GM18873 (cell line): ENCODE measurements around the gene RAD51B.
A peak's percentile ranks its signal among the peaks of the same experiment; 100 is the strongest.

Source experiments
- ATAC-seq: cut with Tn5 transposase; IDR thresholded peaks from one replicate; pipeline ENCODE4 v1.9.1; 2021; ENCODE audit warnings: mild to moderate bottlenecking, moderate library complexity, moderate number of reproducible peaks; ENCODE audit not compliant: unreplicated experiment, low FRiP score

RAD51B gene

GRCh38 chr14:68724914-68725313, 905.3 kb downstream of the RAD51B start:
- ATAC-seq = no peak

GRCh38 chr14:68726093-68726695, 906.6 kb downstream of the RAD51B start:
- no peak for ATAC-seq

DNA sequence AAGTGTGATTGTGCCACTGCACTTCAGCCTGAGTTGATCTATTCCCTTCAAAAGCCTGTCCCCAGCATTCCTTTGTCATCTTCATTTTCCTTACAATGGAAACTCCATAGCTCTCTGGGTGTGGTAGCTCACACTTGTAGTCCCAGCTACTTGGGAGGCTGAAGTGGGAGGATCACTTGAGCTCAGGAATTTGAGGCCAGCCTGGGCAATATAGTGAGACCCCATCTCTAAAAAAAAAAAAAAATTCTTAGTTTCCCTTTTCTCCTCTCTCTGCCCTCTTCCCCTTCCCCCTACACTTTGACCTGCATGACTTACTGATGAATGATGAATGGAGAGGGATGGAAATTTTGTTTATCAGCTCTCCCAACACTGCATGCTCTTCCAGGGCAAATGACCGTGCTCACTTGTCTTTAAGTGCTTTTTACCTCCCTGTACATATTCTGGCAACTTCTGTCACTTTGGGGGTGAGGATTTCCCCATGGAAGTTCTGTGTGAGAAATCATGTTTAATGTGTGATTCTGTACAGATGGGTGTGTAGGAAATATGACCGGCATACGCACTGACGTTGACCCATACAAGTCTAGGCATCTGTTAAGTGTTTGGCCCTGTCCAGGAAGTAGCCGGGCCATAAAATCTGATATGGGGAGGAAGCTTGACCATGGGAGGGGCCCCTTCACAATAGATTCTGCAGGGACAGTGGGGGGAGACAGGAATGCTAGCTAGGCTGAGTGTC, 907.9 kb downstream of the RAD51B start:
- no peak for ATAC-seq

DNA sequence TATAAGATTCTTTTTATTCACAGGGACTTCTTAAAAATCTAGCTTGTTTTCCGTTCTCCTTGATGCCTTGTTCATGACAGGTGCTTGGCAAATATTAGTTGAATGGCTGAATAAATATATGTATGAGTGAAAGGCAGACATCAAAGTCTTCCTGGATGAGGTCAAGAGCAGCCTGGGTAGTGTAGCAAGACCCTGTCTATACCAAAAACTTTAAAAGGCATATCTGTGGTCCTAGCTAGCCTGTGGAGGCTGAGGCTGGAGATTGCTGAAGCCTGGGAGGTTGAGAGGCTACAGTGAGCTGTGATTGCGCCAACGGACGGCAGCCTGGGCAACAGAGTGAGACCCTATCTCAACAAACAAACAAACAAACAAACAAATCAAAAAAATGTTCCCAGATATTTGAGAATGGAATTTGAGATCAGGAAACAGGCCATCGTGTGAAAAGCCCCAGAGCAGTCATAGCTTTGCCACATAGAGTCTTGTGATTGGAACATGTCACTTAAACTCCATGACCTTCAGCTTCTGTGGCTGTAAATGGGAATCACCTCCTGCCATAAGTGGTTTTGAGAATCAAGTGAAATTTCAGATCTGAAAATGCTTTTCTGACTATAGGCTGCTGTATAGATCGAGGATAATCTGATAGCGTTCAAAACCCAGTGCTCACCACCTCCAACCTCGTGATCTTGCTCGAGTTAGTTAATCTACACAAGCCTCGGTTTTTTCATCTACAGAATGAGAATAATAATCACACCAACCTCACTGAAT, 908.9 kb downstream of the RAD51B start:
- no peak for ATAC-seq

DNA sequence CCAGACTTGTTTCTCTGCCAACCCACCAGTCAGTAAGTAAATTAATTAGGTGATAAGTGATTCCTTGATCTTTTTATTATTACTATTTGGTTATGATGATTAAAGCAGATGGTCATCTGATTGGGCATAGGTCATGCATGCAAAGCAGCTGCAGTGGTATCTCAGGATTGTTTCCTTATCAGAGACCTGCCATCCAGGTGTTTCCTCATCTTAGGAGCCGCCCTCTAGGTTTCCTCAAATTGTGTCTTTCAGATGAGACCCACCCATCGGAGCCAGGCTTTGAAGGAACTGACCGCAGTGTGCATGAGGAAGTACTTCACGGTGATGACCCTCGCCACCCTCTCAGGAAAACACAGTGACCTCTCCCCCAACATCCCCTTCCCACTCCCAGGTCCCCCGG, 910.0 kb downstream of the RAD51B start:
- ATAC-seq = no peak

DNA sequence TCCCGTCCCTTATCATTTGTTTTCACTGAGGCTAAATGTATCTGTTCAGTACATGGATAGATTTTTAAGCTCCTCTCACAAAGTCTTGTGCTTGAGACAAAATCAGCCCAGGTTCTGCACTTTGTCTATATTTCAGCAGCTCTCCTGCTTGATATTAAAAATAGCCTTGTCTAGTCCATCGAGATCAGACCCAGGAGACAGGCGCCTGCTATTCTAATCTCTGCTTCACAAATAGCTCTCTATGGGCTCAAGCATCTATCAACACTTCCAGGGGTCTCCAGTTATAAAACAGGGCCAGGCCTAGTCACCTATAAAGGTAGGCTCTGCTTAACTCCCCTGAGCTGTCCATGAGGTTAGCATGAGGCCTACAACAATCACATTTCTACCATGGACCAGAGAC, 910.8 kb downstream of the RAD51B start:
- ATAC-seq = no peak

- ATAC-seq = no peak
These were observed 911.3 kb downstream of the RAD51B start for GRCh38 chr14:68730811-68731425.

DNA sequence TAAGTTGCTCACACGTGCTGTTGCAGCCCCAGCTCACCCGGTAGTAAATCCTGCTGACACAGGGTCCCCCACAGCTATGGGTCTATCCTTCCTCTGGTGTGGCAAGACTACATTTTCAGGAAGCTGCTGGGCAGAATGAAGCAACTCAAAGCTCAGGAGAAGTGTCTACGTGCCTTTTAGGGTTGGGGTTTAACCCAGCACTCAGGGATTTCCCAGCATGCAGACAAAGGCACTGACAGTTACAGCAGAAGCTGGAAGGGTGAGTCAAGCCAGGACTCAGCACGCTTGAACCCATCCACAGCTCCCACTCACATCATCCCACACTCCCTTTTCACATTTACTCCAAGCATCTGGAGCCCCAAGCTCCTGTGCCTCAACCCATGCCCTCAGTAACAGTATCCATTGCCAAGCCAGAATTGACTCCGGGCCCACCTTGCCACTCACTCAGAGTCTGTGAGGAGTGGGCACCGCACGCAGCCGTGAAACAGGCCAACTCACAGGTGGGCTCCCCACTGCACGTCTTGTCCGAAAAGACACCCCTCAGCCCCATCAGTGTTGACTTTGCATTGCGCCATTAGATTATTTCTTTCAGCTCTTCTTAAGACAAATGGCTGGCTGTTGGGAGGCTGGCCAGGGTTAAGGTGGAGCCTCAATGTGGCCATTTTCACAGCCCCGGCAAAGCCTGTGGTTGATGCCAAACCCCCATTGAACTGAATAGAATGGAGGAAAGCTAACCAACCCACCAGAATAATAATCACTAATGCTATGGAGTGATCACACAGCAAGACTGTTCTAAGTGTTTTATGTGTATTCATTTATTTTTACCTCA, 913.7 kb downstream of the RAD51B start:
- ATAC-seq = no peak

GRCh38 chr14:68734231-68734732, 914.7 kb downstream of the RAD51B start:
- no peak for ATAC-seq

DNA sequence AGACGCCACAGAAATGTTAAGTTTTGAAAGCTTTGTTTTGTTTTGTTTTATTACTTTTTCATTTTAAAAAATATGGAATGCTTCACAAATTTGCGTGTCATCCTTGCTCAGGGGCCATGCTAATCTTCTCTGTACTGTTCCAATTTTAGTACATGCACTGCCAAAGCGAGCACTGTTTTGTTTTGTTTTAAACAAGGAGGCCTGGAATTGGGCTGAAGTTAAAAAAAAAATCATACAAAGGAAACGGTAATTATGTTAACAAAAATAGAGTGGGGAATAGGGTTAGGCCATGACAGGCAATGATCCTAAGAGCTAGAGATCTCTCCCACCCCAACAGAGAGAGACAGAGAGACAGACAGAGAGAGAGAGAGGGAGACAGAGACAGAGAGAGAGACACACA, 916.3 kb downstream of the RAD51B start:
- ATAC-seq = no peak

DNA sequence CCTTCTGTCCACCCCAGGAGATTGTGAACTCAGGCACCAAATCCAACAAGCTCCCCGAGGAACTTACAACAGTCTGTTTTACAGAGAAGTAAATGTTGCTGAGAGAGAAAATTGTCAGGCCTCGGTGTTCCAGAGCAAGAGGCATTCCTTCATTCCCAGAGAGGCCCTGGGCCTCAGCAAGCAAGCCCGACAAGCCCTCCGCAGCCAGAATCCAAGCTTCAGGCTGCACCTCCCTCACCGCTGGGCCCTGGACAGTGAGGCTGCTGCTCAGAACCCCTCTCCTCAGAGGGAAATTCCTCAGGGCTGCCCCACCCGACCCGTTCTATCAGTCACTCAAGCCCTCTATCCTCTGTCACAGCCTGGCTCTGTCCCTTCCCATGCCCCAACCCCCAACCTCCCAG, 916.9 kb downstream of the RAD51B start:
- ATAC-seq = no peak

DNA sequence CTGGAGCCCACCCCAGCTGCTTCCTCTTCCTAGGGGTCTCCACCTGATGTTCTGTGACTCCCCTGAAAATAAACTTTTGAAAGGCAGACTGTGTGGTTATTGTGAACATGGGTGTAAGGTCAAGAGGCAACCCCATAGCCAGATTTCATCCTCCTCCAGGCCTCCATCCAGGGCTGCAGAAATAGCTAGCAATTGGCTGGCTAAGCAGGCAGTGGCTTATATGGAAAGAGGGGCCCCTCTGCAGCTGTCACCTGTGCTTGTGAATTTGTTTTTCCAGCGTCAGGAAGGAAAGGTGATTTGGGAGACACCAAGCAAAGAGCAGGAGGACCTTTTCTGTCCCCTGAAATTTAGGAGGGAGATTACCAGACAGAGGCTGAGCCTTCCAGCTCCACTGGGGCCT, 917.5 kb downstream of the RAD51B start:
- no peak for ATAC-seq

DNA sequence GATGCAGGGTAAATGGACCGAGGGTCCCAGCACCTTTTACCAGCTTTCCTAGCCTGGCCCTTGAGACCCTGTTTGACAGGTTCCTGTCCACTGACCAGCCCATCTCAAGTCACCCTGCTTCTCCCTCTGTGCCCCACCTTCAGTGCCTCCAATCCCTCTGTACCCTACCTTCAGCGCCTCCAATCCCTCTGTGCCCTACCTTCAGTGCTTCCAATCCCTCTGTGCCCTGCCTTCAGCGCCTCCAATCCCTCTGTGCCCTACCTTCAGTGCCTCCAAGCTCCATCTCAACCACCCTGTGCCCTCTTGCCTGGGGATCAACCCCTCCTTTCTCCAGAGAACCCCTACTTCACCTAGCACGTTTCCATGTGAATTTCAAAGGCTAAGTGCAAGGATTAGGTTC, 919.0 kb downstream of the RAD51B start:
- no peak for ATAC-seq

DNA sequence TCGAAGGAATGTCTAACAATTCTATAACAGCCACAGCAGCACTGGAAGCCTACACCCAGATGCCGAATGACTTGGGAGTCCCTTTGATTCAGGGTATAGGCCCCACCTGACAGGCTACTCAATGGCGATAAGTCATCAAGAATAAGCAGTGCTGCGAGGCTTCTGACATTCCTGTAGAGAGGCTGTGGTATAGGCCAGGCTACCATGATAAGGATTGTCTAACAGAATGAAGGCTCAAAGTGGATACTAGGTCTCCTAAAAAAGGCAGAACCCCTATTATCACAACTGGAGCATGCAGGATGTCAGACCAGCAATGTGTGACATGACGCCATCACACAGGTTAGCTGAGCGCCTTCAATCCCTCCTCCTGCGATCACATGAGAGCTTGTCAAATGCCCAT, 920.1 kb downstream of the RAD51B start:
- ATAC-seq = no peak

GRCh38 chr14:68740788-68741476, 921.4 kb downstream of the RAD51B start:
- no peak for ATAC-seq

GRCh38 chr14:68741477-68741791, 921.9 kb downstream of the RAD51B start:
- ATAC-seq = no peak

- ATAC-seq = peak; percentile 57
These were observed 922.4 kb downstream of the RAD51B start for GRCh38 chr14:68741839-68742470.

DNA sequence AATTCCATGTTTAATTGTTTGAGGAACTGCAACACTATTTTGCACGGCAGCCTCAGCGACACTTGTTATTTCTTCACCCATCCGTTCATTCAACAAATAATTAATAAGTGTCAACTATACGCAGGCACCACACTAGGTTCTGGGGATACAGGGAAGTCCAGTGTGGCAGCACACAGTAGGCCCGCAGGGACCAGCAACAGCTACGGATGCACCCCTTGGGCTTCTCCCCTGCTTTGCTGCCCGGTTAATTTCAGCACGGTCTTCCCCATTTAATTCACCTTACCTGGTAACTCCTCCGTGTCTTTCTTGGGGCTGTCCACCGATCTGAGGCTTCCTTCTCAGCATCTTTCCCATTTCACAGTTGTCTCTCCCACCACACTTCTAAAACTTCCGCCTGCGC, 925.0 kb downstream of the RAD51B start:
- ATAC-seq = no peak

DNA sequence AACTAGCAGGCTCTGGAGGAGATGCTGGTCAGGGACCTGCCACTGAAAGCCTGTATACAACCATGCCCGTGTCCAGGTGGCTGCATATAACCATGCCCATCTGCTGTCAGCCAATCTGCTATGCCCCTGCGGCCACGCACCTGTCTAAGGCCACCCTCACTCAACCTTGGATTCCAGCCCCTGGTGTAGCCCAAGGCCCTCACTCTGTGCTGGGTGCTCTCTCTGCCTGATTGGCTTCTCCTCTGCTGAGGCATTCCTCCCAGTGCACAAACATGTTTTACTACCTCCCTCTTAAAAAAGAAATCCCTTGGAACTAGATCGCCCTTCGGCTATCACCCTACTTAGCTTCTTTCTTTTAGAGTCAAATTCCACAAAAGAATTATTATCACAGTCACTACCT, 927.8 kb downstream of the RAD51B start:
- ATAC-seq = no peak
